Subcutaneous preadipocyte (primary cell): ENCODE data around the gene TMEM168. TPM values are rescaled to one million over a fixed set of nuclear protein-coding genes. Genes with fewer than 3 reads are reported as not detected.

Experiments
- total RNA-seq: library from RNA; depleted of rRNA; stranded (reverse); fragments of >200 nt; gene quantifications from 2 replicates; pipeline ENCODE4 v1.2.3, GENCODE V29; 2012

The TMEM168 gene
- 13.2 and 18.4 TPM in 2 replicates for total RNA-seq

GRCh38 chr7:112789817-112790585 lies at the start of gene TMEM168:
Gene TMEM168, minus strand, starts transcription at chr7:112790393. Its CDS starts 5,568 bp downstream, at chr7:112784825.

